AG04449 (cell line): ENCODE data around the gene SH2B2.

Experiments used
- CTCF ChIA-PET: fragments of 350-600 bp; formaldehyde crosslinking; extraction: SDS; loops from one replicate; lab custom pipeline; 2021; ENCODE audit warnings: antibody characterized with exemption; lab: Yijun Ruan, JAX
- POLR2A ChIA-PET: fragments of 400-600, 350-600 bp; formaldehyde crosslinking; extraction: SDS; loops from one replicate; lab custom pipeline; 2020; ENCODE audit warnings: antibody characterized with exemption, inconsistent platforms; lab: Yijun Ruan, JAX
- DNase-seq: peaks from one replicate; pipeline ENCODE4 v3.0.0-alpha.2; 2010; ENCODE audit warnings: low read depth, low spot score
- H3K4me3 ChIP-seq: 2 replicates; pipeline ENCODE4 v1.5.1; 2011; ENCODE audit warnings: low read depth, mild to moderate bottlenecking, control low read depth, low read length
- CTCF ChIP-seq: IDR thresholded peaks from one replicate; pipeline ENCODE4 v1.5.1; 2011; ENCODE audit warnings: mild to moderate bottlenecking, moderate library complexity, low read length, control low read depth, inconsistent platforms; ENCODE audit not compliant: insufficient read depth; ENCODE audit errors: missing control alignments

SH2B2 gene

GRCh38 chr7:102305414-102306268 is 19.0 kb downstream of the SH2B2 start:
- ChIA-PET POLR2A (no interaction called here), CTCF (no interaction called here)
- H3K4me3 ChIP-seq: no peak overlapping the region
- no peak for DNase-seq
- no peak for TF ChIP-seq CTCF

- no peak for TF ChIP-seq CTCF
- peak overlapping the region; percentile 24 for H3K4me3 ChIP-seq
- ChIA-PET POLR2A (no interaction called here), CTCF (no interaction called here)
- no peak for DNase-seq
These were observed 20.4 kb downstream of the SH2B2 start for GRCh38 chr7:102306916-102307677.

GRCh38 chr7:102310414-102310815 is 23.7 kb downstream of the SH2B2 start:
- H3K4me3 ChIP-seq: no peak overlapping the region
- DNase-seq: no peak
- ChIA-PET POLR2A (no interaction called here), CTCF (interaction anchor here (1.0 kb wide), 1 partner anchor 11 kb away, joined by 4 read pairs; no protein-coding TSS in a partner anchor)
- TF ChIP-seq CTCF: no peak

GRCh38 chr7:102312317-102312716 is 25.6 kb downstream of the SH2B2 start:
- POLR2A ChIA-PET: no interaction called here
- H3K4me3 ChIP-seq: no peak overlapping the region
- CTCF ChIA-PET: no interaction called here
- no peak for TF ChIP-seq CTCF
- no peak for DNase-seq

- no peak for TF ChIP-seq CTCF
- POLR2A ChIA-PET: no interaction called here
- H3K4me3 ChIP-seq: no peak overlapping the region
- CTCF ChIA-PET: no interaction called here
- DNase-seq: no peak
These were observed 27.5 kb downstream of the SH2B2 start for GRCh38 chr7:102313997-102314780.
